ENCODE measurements around the gene TRAP1.

TRAP1 gene

GRCh38 chr16:3717235-3718018 is at the start of gene TRAP1:
Gene TRAP1 (minus strand): TSS chr16:3717524. CDS start chr16:3717508, 16 bp downstream.
- Histone ChIP-seq H3K9ac (ENCODE audit: low read length) (peak within 1 kb of the TSS; percentile 86), H3K4me1 (ENCODE audit: low read length) (peaks cover 10% of the 10 kb centered on the region), H2AFZ (ENCODE audit: low read depth, low read length) (peak within 1 kb of the TSS; percentile 44), H3K79me2 (ENCODE audit: low read length) (peaks cover 57% of the 10 kb centered on the region), H3K36me3 (replicated peaks; ENCODE audit: low read depth, low read length) (peaks cover 22% of the 10 kb centered on the region), H3K4me2 (ENCODE audit: low read length) (peak within 1 kb of the TSS; percentile 96), H3K27me3 (ENCODE audit: low read depth, low read length) (no peaks in the 10 kb centered on the region), H4K20me1 (ENCODE audit: insufficient read depth, low read length) (0 out of 2 replicates have a peak, but pooled peaks cover 12% of the 10 kb centered on the region), H3K9me3 (ENCODE audit: insufficient read depth, low read length) (no peaks in the 10 kb centered on the region), H3K4me3 (ENCODE audit: low read length) (peak within 1 kb of the TSS; percentile 97), H3K27ac (ENCODE audit: low read length) (peak within 1 kb of the TSS; percentile 40)
- TF ChIP-seq CTCF (IDR thresholded peaks at IDR 0.05; ENCODE audit: low read depth, low read length) (no peak), EZH2phosphoT487 (IDR thresholded peaks at IDR 0.05; ENCODE audit: low read depth) (no peak)

GRCh38 chr16:3766177-3766576 is 48.9 kb upstream of the TRAP1 start:
- no peak overlapping the region for H3K4me2 ChIP-seq (ENCODE audit: low read length)
- H3K36me3 ChIP-seq (replicated peaks; ENCODE audit: low read depth, low read length): peaks cover 38% of the 10 kb centered on the region
- no peak overlapping the region for H3K9ac ChIP-seq (ENCODE audit: low read length)
- no peak overlapping the region for H3K27ac ChIP-seq (ENCODE audit: low read length)
- H2AFZ ChIP-seq (ENCODE audit: low read depth, low read length): no peak overlapping the region
- TF ChIP-seq CTCF (IDR thresholded peaks at IDR 0.05; ENCODE audit: low read depth, low read length) (no peak), EZH2phosphoT487 (IDR thresholded peaks at IDR 0.05; ENCODE audit: low read depth) (no peak)
- H3K9me3 ChIP-seq (ENCODE audit: insufficient read depth, low read length): no peaks in the 10 kb centered on the region
- peaks cover 4% of the 10 kb centered on the region for H4K20me1 ChIP-seq (ENCODE audit: insufficient read depth, low read length)
- H3K27me3 ChIP-seq (ENCODE audit: low read depth, low read length): no peaks in the 10 kb centered on the region
- peaks cover 7% of the 10 kb centered on the region for H3K4me1 ChIP-seq (ENCODE audit: low read length)
- H3K79me2 ChIP-seq (ENCODE audit: low read length): no peaks in the 10 kb centered on the region
- H3K4me3 ChIP-seq (ENCODE audit: low read length): no peak overlapping the region

DNA sequence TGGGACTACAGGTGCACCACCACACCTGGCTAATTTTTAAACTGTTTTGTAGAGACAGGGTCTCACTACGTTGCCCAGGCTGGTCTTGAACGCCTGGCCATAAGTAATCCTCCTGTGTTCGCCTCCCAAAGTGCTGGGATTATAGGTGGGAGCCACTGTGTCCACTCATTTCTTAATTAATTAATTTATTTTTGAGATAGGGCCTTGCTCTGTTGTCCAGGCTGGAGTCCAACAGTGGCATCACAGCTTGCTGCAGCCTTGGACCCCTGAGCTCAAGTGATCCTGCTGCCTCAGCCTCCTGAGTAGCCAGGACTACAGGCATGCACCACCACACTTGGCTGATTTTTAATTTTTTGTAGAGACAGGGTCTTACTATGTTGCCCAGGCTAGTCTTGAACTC is 47.1 kb upstream of the TRAP1 start:
- Histone ChIP-seq H2AFZ (ENCODE audit: low read depth, low read length) (no peak overlapping the region), H3K36me3 (replicated peaks; ENCODE audit: low read depth, low read length) (peaks cover 31% of the 10 kb centered on the region)
- TF ChIP-seq CTCF (IDR thresholded peaks at IDR 0.05; ENCODE audit: low read depth, low read length) (no peak), EZH2phosphoT487 (IDR thresholded peaks at IDR 0.05; ENCODE audit: low read depth) (no peak)

GRCh38 chr16:3762107-3762750 is 44.9 kb upstream of the TRAP1 start:
- Histone ChIP-seq H3K4me1 (ENCODE audit: low read length) (peaks cover under 1% of the 10 kb centered on the region; the same call in 1 of the 2 replicates), H4K20me1 (ENCODE audit: insufficient read depth, low read length) (peaks cover under 1% of the 10 kb centered on the region; the same call in 1 of the 2 replicates), H3K4me2 (ENCODE audit: low read length) (no peak overlapping the region), H3K27me3 (ENCODE audit: low read depth, low read length) (no peaks in the 10 kb centered on the region), H3K79me2 (ENCODE audit: low read length) (no peaks in the 10 kb centered on the region), H3K9ac (ENCODE audit: low read length) (no peak overlapping the region), H3K27ac (ENCODE audit: low read length) (no peak overlapping the region), H2AFZ (ENCODE audit: low read depth, low read length) (no peak overlapping the region), H3K9me3 (ENCODE audit: insufficient read depth, low read length) (no peaks in the 10 kb centered on the region), H3K4me3 (ENCODE audit: low read length) (no peak overlapping the region), H3K36me3 (replicated peaks; ENCODE audit: low read depth, low read length) (peaks cover 27% of the 10 kb centered on the region)
- TF ChIP-seq CTCF (IDR thresholded peaks at IDR 0.05; ENCODE audit: low read depth, low read length) (no peak), EZH2phosphoT487 (IDR thresholded peaks at IDR 0.05; ENCODE audit: low read depth) (no peak)

More for the DNA sequence above, 47.1 kb upstream of the TRAP1 start:
- Histone ChIP-seq H3K4me3 (ENCODE audit: low read length) (no peak overlapping the region), H3K4me2 (ENCODE audit: low read length) (no peak overlapping the region), H3K4me1 (ENCODE audit: low read length) (peaks cover 7% of the 10 kb centered on the region), H3K9ac (ENCODE audit: low read length) (no peak overlapping the region), H3K27ac (ENCODE audit: low read length) (no peak overlapping the region), H3K9me3 (ENCODE audit: insufficient read depth, low read length) (no peaks in the 10 kb centered on the region), H3K79me2 (ENCODE audit: low read length) (no peaks in the 10 kb centered on the region), H4K20me1 (ENCODE audit: insufficient read depth, low read length) (peaks cover 4% of the 10 kb centered on the region), H3K27me3 (ENCODE audit: low read depth, low read length) (no peaks in the 10 kb centered on the region)
